ENCODE results near the gene KRTAP4-16.
"Not testable (repeated sequence)": the region's sequence is repeated elsewhere in the genome, so short reads cannot be mapped to it uniquely, and the experiment has no call there.

KRTAP4-16 gene

GRCh38 chr17:41127371-41127770, 25.4 kb upstream of the KRTAP4-16 start:
- no peaks in the 10 kb centered on the region for H3K4me1 ChIP-seq (ENCODE audit: insufficient read depth, low read length)
- no peak overlapping the region for H3K9ac ChIP-seq (ENCODE audit: low read depth, low read length)
- no peaks in the 10 kb centered on the region for H3K36me3 ChIP-seq (ENCODE audit: insufficient read depth, low read length)
- H3K9me3 ChIP-seq (ENCODE audit: control insufficient read depth, insufficient read depth, low read length) = no peaks in the 10 kb centered on the region

GRCh38 chr17:41126412-41126811, 24.4 kb upstream of the KRTAP4-16 start:
- H3K9me3 ChIP-seq (ENCODE audit: control insufficient read depth, insufficient read depth, low read length) = no peaks in the 10 kb centered on the region
- H3K4me1 ChIP-seq (ENCODE audit: insufficient read depth, low read length) = no peaks in the 10 kb centered on the region
- no peaks in the 10 kb centered on the region for H3K36me3 ChIP-seq (ENCODE audit: insufficient read depth, low read length)

GRCh38 chr17:41125064-41125463, 23.1 kb upstream of the KRTAP4-16 start:
- Histone ChIP-seq H3K4me1 (ENCODE audit: insufficient read depth, low read length) (no peaks in the 10 kb centered on the region), H3K36me3 (ENCODE audit: insufficient read depth, low read length) (no peaks in the 10 kb centered on the region), H3K9me3 (ENCODE audit: control insufficient read depth, insufficient read depth, low read length) (no peaks in the 10 kb centered on the region), H3K9ac (ENCODE audit: low read depth, low read length) (no peak overlapping the region)

More at GRCh38 chr17:41126412-41126811, 24.4 kb upstream of the KRTAP4-16 start:
- H3K9ac ChIP-seq (ENCODE audit: low read depth, low read length) = no peak overlapping the region

- H3K4me1 ChIP-seq (ENCODE audit: insufficient read depth, low read length); H3K9ac ChIP-seq (ENCODE audit: low read depth, low read length); H3K36me3 ChIP-seq (ENCODE audit: insufficient read depth, low read length); H3K9me3 ChIP-seq (ENCODE audit: control insufficient read depth, insufficient read depth, low read length): not testable (repeated sequence)
These were observed 22.0 kb upstream of the KRTAP4-16 start, which contains the start of gene KRTAP4-12 for GRCh38 chr17:41123991-41124371. KRTAP4-12 (minus strand) TSS chr17:41124182; CDS start chr17:41124122, 60 bp downstream.

GRCh38 chr17:41123292-41123990, 21.4 kb upstream of the KRTAP4-16 start:
- not testable (repeated sequence) for H3K4me1 ChIP-seq (ENCODE audit: insufficient read depth, low read length); H3K9ac ChIP-seq (ENCODE audit: low read depth, low read length); H3K36me3 ChIP-seq (ENCODE audit: insufficient read depth, low read length); H3K9me3 ChIP-seq (ENCODE audit: control insufficient read depth, insufficient read depth, low read length)

GRCh38 chr17:41121742-41122141, 19.7 kb upstream of the KRTAP4-16 start:
- no peak overlapping the region for H3K9ac ChIP-seq (ENCODE audit: low read depth, low read length)
- no peaks in the 10 kb centered on the region for H3K9me3 ChIP-seq (ENCODE audit: control insufficient read depth, insufficient read depth, low read length)
- no peaks in the 10 kb centered on the region for H3K4me1 ChIP-seq (ENCODE audit: insufficient read depth, low read length)
- H3K36me3 ChIP-seq (ENCODE audit: insufficient read depth, low read length) = no peaks in the 10 kb centered on the region

GRCh38 chr17:41119696-41120690, 18.0 kb upstream of the KRTAP4-16 start:
- not testable (repeated sequence) for H3K9me3 ChIP-seq (ENCODE audit: control insufficient read depth, insufficient read depth, low read length); H3K4me1 ChIP-seq (ENCODE audit: insufficient read depth, low read length); H3K36me3 ChIP-seq (ENCODE audit: insufficient read depth, low read length); H3K9ac ChIP-seq (ENCODE audit: low read depth, low read length)

GRCh38 chr17:41118721-41119120, 16.7 kb upstream of the KRTAP4-16 start:
- Histone ChIP-seq H3K36me3 (ENCODE audit: insufficient read depth, low read length) (no peaks in the 10 kb centered on the region), H3K9me3 (ENCODE audit: control insufficient read depth, insufficient read depth, low read length) (no peaks in the 10 kb centered on the region), H3K9ac (ENCODE audit: low read depth, low read length) (no peak overlapping the region), H3K4me1 (ENCODE audit: insufficient read depth, low read length) (no peaks in the 10 kb centered on the region)

- H3K36me3 ChIP-seq (ENCODE audit: insufficient read depth, low read length); H3K9me3 ChIP-seq (ENCODE audit: control insufficient read depth, insufficient read depth, low read length); H3K4me1 ChIP-seq (ENCODE audit: insufficient read depth, low read length); H3K9ac ChIP-seq (ENCODE audit: low read depth, low read length): not testable (repeated sequence)
These were observed 15.9 kb upstream of the KRTAP4-16 start, which contains the start of gene KRTAP4-11 for GRCh38 chr17:41117846-41118386. KRTAP4-11 (minus strand) TSS chr17:41118373; CDS start chr17:41118315, 58 bp downstream.

GRCh38 chr17:41116297-41116696, 14.3 kb upstream of the KRTAP4-16 start:
- Histone ChIP-seq H3K9ac (ENCODE audit: low read depth, low read length) (no peak overlapping the region), H3K4me1 (ENCODE audit: insufficient read depth, low read length) (no peaks in the 10 kb centered on the region), H3K36me3 (ENCODE audit: insufficient read depth, low read length) (no peaks in the 10 kb centered on the region), H3K9me3 (ENCODE audit: control insufficient read depth, insufficient read depth, low read length) (peaks cover 8% of the 10 kb centered on the region)

GRCh38 chr17:41111151-41111885, 9.3 kb upstream of the KRTAP4-16 start:
- Histone ChIP-seq H3K9me3 (ENCODE audit: control insufficient read depth, insufficient read depth, low read length) (peaks cover 8% of the 10 kb centered on the region), H3K9ac (ENCODE audit: low read depth, low read length) (no peak overlapping the region), H3K36me3 (ENCODE audit: insufficient read depth, low read length) (no peaks in the 10 kb centered on the region), H3K4me1 (ENCODE audit: insufficient read depth, low read length) (no peaks in the 10 kb centered on the region)

GRCh38 chr17:41108728-41109386, 6.8 kb upstream of the KRTAP4-16 start:
- H3K36me3 ChIP-seq (ENCODE audit: insufficient read depth, low read length); H3K4me1 ChIP-seq (ENCODE audit: insufficient read depth, low read length); H3K9me3 ChIP-seq (ENCODE audit: control insufficient read depth, insufficient read depth, low read length); H3K9ac ChIP-seq (ENCODE audit: low read depth, low read length): not testable (repeated sequence)

- Histone ChIP-seq H3K9ac (ENCODE audit: low read depth, low read length) (no peak overlapping the region), H3K36me3 (ENCODE audit: insufficient read depth, low read length) (no peaks in the 10 kb centered on the region), H3K4me1 (ENCODE audit: insufficient read depth, low read length) (no peaks in the 10 kb centered on the region), H3K9me3 (ENCODE audit: control insufficient read depth, insufficient read depth, low read length) (peaks cover 4% of the 10 kb centered on the region)
These were observed 6.0 kb upstream of the KRTAP4-16 start for GRCh38 chr17:41107941-41108450.
